Panc1 (cell line): ENCODE measurements around the gene SUSD4. TPM values are rescaled to one million over a fixed set of nuclear protein-coding genes. Genes with fewer than 3 reads are reported as not detected.

Source experiments
- ATAC-seq: fragments of 200-7000 bp; cut with Tn5 transposase; 2 replicates; pipeline ENCODE4 v1.9.1; 2020; ENCODE audit warnings: mild to moderate bottlenecking, moderate library complexity
- BruUV-seq: library from RNA; stranded (reverse); fragments of 400-500 nt; replicated peaks from 2 replicates; lab custom pipeline; 2021; lab: Mats Ljungman, UMichigan
- CTCF ChIA-PET: fragments of 300-600 bp; sonication (Branson Sonifier 250); formaldehyde crosslinking; loops from one replicate; lab custom pipeline; 2022; ENCODE audit warnings: antibody characterized with exemption; lab: Charles Lee
- POLR2A ChIA-PET: fragments of 300-600 bp; sonication (Branson Sonifier 250); formaldehyde crosslinking; loops from one replicate; lab custom pipeline; 2022; ENCODE audit warnings: antibody characterized with exemption; lab: Charles Lee
- DNase-seq: peaks from one replicate; pipeline ENCODE4 v3.0.0-alpha.2; 2010; ENCODE audit warnings: low read depth, low spot score
- H3K27ac ChIP-seq: 2 replicates; pipeline ENCODE4 v1.5.1; 2011; ENCODE audit warnings: mild to moderate bottlenecking, low read length, inconsistent platforms
- H3K27me3 ChIP-seq: fragments of 200-500 bp; sonication (Bioruptor generic); 2 replicates; pipeline ENCODE4 v1.6.0; 2014; ENCODE audit warnings: low read length, inconsistent platforms; ENCODE audit not compliant: control insufficient read depth, insufficient read depth
- H3K36me3 ChIP-seq: fragments of 200-500 bp; sonication (Bioruptor generic); 2 replicates; pipeline ENCODE4 v1.5.1; 2014; ENCODE audit warnings: inconsistent platforms, mild to moderate bottlenecking, low read length, moderate library complexity; ENCODE audit not compliant: control insufficient read depth, insufficient read depth
- H3K4me1 ChIP-seq: 2 replicates; pipeline ENCODE4 v1.5.1; 2011; ENCODE audit warnings: inconsistent platforms, mild to moderate bottlenecking, low read length, moderate library complexity; ENCODE audit not compliant: control insufficient read depth, insufficient read depth
- H3K4me3 ChIP-seq, 2 experiments: 2 replicates each; pipeline ENCODE4 v1.5.1; 2011 to 2012; ENCODE audit warnings: low read depth in 2 of 2, low read length in 2 of 2, mild to moderate bottlenecking in 2 of 2, inconsistent platforms in 1 of 2, moderate library complexity in 1 of 2
- H3K9me3 ChIP-seq: fragments of 200-500 bp; sonication (Bioruptor generic); 2 replicates; pipeline ENCODE4 v1.5.1; 2014; ENCODE audit warnings: low read depth, mild to moderate bottlenecking, inconsistent platforms, low read length, moderate library complexity; ENCODE audit not compliant: control insufficient read depth, insufficient read depth
- POLR2AphosphoS5 ChIP-seq: IDR thresholded peaks from 2 replicates; pipeline ENCODE4 v1.6.1; 2012; ENCODE audit warnings: mild to moderate bottlenecking, low read depth, low read length, moderate library complexity
- REST ChIP-seq, 2 experiments: IDR thresholded peaks; 2 replicates each; pipeline ENCODE4 v1.6.1; 2011 to 2012; ENCODE audit warnings: low read depth in 2 of 2, control low read depth in 1 of 2, low read length in 1 of 2, mild to moderate bottlenecking in 1 of 2, moderate library complexity in 1 of 2; ENCODE audit not compliant: insufficient read depth in 1 of 2
- SIN3A ChIP-seq: IDR thresholded peaks from 2 replicates; pipeline ENCODE4 v1.6.1; 2012; ENCODE audit warnings: low read depth, mild to moderate bottlenecking, low read length, moderate library complexity, borderline replicate concordance; ENCODE audit not compliant: insufficient read depth
- TCF7L2 ChIP-seq: IDR thresholded peaks from 2 replicates; pipeline ENCODE4 v1.6.1; 2011; ENCODE audit warnings: mild to moderate bottlenecking, low read depth, low read length, inconsistent platforms
- in situ Hi-C: cut with HindIII; loops from 2 replicates; pipeline ENCODE4 v1.10.0; 2016; ENCODE audit warnings: low sequenced_read_pairs, low pct_unique_long_range_greater_than_20kb
- intact Hi-C: fragments of 100-400 bp; cut with micrococcal nuclease; formaldehyde crosslinking; loops from one replicate; pipeline ENCODE4 v1.10.0; 2022; ENCODE audit not compliant: unreplicated experiment
- total RNA-seq: library from RNA; stranded (reverse); gene quantifications from one replicate; pipeline ENCODE4 v1.2.1, GENCODE V29; 2021; ENCODE audit not compliant: unreplicated experiment
- TF ChIP-seq, protein P1 (sequence below): fragments of 450-650 bp; IDR thresholded peaks from 2 replicates; pipeline ENCODE4 v1.5.1; 2017; ENCODE audit warnings: mild to moderate bottlenecking

Gene SUSD4
- total RNA-seq, 1 experiment from 2014 or later, result 0.28 TPM

GRCh38 chr1:223216074-223216473 lies 147.9 kb downstream of the SUSD4 start:
- no TSS peak for BruUV-seq
- no peak for ATAC-seq

DNA sequence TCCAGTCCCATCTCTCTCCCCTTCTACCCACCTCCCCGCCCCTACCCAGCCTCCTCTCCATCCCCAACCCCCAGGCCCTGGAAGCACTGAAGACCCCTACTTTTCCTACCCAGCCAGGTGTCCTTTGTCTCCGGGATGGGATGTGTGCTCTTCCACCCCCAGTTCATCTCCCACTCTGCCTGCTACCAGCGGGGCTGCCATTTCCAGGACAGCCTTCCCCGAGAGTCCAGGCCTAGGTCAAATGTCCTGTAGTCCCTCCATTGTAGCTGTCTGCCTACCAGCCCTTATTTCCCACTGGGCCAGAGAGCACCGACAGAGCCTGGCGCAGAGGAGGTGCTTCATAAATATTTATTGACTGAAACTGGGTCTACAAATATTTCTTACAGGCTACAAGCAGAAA lies 148.9 kb downstream of the SUSD4 start:
- no peaks in the 10 kb centered on the region for H3K4me1 ChIP-seq
- POLR2A ChIA-PET, result no interaction called here
- H3K27ac ChIP-seq, result no peak overlapping the region
- DNase-seq (no peak), ATAC-seq (no peak)
- CTCF ChIA-PET, result no interaction called here
- BruUV-seq, result no TSS peak
- no peaks in the 10 kb centered on the region for H3K27me3 ChIP-seq
- TF ChIP-seq TCF7L2 (no peak), POLR2AphosphoS5 (no peak), SIN3A (no peak), REST (IDR thresholded peaks at IDR 0.05; ENCODE audit: insufficient read depth in 1 of 2, low read depth in 2 of 2, low read length in 1 of 2) (no peak)
- TF ChIP-seq, protein P1, sequence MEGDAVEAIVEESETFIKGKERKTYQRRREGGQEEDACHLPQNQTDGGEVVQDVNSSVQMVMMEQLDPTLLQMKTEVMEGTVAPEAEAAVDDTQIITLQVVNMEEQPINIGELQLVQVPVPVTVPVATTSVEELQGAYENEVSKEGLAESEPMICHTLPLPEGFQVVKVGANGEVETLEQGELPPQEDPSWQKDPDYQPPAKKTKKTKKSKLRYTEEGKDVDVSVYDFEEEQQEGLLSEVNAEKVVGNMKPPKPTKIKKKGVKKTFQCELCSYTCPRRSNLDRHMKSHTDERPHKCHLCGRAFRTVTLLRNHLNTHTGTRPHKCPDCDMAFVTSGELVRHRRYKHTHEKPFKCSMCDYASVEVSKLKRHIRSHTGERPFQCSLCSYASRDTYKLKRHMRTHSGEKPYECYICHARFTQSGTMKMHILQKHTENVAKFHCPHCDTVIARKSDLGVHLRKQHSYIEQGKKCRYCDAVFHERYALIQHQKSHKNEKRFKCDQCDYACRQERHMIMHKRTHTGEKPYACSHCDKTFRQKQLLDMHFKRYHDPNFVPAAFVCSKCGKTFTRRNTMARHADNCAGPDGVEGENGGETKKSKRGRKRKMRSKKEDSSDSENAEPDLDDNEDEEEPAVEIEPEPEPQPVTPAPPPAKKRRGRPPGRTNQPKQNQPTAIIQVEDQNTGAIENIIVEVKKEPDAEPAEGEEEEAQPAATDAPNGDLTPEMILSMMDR, result no peak
- H3K36me3 ChIP-seq, result no peaks in the 10 kb centered on the region
- no peaks in the 10 kb centered on the region for H3K9me3 ChIP-seq
- H3K4me3 ChIP-seq, result no peak overlapping the region
- intact Hi-C loops, result no loop called here
- in situ Hi-C loops, result no loop called here

More at GRCh38 chr1:223216074-223216473, 147.9 kb downstream of the SUSD4 start:
- Histone ChIP-seq H3K4me1 (no peaks in the 10 kb centered on the region), H3K4me3 (no peak overlapping the region), H3K27me3 (no peaks in the 10 kb centered on the region), H3K27ac (no peak overlapping the region), H3K36me3 (no peaks in the 10 kb centered on the region), H3K9me3 (no peaks in the 10 kb centered on the region)
- intact Hi-C loops (no loop called here), in situ Hi-C loops (no loop called here)
- ChIA-PET CTCF (no interaction called here), POLR2A (no interaction called here)
- no peak for TF ChIP-seq REST (IDR thresholded peaks at IDR 0.05; ENCODE audit: insufficient read depth in 1 of 2, low read depth in 2 of 2, low read length in 1 of 2)
- TF ChIP-seq, protein P1, result no peak
- no peak for TF ChIP-seq SIN3A
- no peak for TF ChIP-seq POLR2AphosphoS5
- no peak for TF ChIP-seq TCF7L2
- DNase-seq, result no peak
